NCI-H1417 treated with DMSO at 0.1 percent for 48 hours (cell line): ENCODE measurements around the gene CSPG5.

ENCODE experiments used
- DNase-seq: peaks from one replicate; lab custom pipeline; 2025; lab: John Stamatoyannopoulos, UW

The CSPG5 gene

DNA sequence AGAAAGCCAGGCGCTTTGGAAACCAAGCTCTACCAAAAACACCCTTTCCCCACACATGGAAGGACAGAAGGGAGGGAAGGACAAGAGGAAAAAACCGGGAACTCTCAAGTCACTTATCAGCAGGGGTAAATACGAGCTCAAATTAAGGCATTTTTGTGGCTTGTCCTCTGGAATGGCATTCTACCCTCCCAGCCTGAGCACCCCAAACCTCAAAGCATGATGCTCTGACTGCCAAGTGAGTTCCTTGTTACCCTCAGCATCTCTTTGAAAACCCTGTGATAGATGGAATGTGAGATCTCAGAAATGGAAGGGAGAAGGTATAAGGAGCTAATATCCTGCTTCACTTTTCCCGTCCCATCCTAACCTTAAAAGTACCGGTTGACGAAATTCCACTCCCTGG lies 8.1 kb upstream of the CSPG5 start:
- no peak for DNase-seq

GRCh38 chr3:47583320-47584075 lies 4.8 kb upstream of the CSPG5 start:
- DNase-seq: no peak

DNA sequence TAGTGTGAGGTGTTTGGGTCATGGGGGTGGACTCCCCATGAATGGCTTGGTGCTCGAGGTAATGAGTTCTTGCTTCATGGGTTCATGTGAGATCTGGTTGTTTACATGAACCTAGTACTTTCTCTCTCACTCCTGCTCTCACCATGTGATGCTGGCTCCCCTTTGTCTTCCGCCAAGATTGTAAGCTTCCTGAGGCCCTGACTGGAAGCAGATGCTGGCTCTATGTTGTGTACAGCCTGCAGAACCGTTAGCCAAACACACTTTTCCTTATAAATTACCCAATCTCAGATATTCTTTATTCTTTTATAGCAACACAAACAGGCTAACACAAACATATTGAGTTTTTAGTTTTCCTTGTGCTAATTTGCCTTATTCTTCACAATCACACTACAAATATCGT lies 3.2 kb upstream of the CSPG5 start:
- no peak for DNase-seq

DNA sequence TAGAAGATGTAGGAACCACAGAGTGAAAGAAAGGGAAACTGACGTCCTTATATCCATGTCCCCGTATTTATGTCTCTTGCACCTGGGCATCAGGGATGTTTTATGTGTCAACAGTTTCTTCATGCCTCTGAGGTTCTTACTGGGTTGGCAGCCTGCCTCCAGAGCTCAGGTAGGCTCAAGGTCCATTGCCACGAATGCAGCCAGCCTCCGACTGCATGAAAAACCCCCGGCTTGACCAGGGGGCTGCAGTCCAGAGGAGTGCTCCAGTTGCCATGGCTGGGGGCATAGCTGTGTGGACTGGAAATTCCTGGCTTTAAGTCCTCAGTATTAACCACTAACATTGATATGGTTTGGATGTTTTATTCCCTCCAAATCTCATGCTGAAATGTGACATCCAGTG lies 2.8 kb upstream of the CSPG5 start:
- DNase-seq: no peak

DNA sequence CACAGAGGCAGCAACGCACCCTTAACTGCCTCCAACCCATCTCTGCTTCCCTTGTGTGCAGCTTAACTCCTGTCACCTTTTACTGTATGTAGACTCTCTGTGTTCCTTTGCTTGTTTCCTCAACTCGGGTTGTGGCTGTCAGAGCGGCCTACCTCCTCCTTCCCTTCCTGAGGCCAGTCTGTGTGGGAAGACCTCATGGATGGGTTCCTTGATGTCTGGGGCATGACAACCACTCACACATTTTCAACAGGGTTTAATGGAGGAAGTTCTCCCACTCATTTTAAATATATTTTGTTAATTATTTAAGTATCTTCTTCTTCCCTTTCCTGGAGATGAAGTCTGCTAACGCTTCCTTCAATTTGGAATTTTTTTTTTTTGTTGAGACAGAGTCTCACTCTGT lies 1.8 kb upstream of the CSPG5 start:
- no peak for DNase-seq

DNA sequence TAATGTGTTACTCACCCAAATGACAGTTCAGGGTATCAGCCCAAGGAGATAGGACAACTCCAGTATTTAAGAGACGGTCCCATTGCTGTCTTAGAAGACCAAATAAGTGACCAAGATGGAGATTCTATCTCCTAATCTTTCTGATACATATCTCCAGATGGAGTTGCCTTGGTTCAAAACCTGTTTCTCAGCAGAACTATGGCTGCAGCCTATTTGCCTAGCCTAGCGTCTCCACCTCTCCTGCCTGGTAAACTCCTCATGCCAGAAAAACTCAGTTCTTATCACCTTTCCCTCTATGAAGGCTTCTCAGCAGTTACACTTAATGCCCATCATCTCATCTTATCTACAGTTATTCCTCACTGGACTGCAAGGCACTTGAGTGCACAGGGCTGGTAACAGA lies 1.2 kb upstream of the CSPG5 start:
- no peak for DNase-seq

DNA sequence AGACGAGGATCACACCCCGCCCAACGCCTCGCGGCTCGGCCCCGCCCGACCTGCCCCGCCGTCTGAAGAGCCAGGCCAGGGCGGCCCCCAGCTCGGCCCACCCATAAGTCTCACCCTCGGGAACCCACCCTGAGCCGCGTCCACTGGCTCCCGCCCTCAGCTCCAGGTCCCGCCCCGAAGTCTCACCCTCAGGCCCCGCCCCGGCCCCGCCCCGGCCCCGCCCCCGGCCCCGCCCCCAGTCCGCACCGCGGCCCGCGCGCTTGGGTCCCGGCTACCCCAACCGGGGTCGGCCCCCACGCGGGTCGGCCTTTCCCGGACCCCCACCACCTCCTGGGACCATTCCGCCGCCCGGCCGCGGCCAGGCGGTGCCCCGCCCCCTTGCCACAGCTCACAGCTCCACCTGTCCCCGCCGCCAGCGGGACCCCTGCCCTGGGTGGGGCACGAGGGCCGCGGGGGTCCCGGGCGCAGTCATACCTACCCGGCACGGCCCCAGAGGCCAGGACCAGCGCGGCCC lies 489 bp downstream of the CSPG5 start:
- DNase-seq: no peak

- no peak for DNase-seq
Measured at GRCh38 chr3:47577583-47578118, 1.0 kb downstream of the CSPG5 start.

DNA sequence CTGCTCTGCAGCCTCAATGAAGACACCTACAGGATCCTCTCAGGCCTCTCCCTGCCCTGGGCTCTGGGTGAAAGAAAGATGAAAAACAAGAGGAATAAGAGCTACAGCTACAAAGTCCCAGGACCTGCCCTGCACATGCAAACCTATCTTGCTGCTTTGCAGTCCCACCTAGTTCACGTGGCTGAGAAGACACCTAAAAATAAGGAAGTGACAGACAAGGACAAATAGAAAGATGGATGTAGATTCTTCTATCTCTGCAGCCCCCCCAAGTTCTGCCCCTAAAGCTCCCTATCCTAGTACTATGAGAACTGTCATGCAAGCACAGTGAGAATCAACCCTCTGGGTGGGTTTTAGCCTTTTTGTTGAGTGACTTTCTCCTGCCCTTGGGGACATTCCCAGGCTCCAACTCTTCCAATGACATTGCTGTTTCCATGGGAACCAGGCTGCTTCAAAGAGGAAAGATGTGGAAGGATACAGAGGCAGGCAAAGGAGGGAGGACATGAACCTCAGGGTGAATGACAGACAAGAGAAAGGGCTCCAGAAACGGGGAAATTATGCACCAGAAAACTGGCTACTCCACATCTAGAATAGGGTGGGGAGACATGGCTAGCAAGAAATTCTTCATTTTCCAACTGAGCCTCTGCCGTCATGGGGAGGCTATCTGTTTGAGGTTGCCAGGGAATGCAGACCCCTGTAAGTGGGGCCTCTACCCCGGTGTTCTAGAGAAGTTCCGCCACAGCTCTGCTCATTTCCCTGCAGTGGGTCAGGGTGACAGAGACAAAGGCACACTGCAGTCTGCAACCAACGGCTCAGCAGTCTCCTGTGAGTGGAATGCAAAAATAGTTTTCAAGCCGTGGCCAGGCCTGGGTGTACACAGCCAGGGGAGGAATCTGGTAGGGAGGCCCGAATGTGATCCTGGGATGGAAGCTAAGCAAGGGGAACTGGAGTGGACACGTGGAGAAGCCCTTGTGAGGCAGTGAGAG lies 5.2 kb downstream of the CSPG5 start:
- DNase-seq: no peak

GRCh38 chr3:47571391-47572175 lies 7.1 kb downstream of the CSPG5 start:
- DNase-seq: no peak

- DNase-seq: no peak
Measured at GRCh38 chr3:47568901-47569300, 9.8 kb downstream of the CSPG5 start.

GRCh38 chr3:47567149-47567548 lies 11.5 kb downstream of the CSPG5 start:
- no peak for DNase-seq

GRCh38 chr3:47566667-47567066 lies 12.0 kb downstream of the CSPG5 start:
- no peak for DNase-seq

DNA sequence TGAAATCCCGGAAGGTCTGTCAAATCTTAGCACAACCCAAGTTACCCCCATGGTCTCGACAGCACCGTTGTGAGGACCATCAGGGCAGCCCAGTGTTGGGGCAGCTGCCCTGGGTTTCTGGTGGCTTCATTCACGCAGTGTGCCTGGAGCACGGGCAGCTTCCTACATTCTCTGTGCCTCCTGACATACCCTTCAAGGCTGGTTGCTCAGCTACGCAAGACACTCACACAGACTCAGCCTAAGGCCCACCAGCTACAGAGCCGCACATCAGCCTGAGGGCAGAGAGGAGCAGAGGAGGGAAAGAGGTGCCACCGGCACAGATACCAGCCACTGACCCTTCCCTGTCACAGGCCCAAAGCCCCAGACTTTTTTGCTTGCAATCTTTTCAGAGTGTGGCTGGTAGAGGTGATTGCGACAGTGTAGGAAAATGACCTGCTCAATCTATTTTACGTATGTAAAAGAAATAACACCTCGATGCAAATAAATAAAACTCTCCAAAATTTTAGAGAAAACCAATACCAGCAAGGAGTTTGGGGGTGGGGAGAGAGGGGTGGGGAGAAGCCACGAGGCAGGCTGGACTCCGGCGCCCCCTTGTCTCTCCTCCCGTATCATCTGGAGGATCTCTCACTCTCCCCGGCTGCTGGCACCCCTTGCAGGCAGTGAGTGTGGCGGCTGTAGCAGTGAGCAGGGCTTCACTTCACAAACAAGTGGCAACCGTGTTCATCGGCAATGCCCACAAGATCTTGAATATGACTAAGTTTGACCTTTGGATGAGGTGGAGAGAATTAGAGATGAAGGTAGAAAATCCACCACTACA lies 12.7 kb downstream of the CSPG5 start:
- DNase-seq: no peak

GRCh38 chr3:47556351-47556750 lies 22.3 kb downstream of the CSPG5 start:
- DNase-seq: no peak

GRCh38 chr3:47554335-47554734 lies 24.3 kb downstream of the CSPG5 start:
- DNase-seq: no peak

DNA sequence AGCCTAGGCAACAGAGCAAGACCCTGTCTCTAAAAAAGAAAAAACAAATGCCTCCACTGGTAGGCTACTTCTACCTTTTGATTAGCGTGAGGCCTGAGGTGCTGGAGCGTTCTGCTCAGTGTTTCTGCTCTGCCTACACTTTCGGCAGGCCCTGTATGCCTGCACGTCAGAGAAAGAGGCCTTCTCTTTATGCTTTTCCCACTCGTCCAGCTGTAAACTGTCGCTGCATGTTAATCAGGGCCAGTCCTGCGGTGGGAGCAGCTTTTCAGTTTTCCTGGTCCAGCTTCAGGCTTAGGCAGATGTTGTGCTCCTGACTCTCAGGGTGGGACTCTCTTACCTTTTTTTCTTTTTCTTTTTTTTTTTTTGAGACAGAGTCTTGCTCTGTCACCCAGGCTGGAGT lies 25.3 kb downstream of the CSPG5 start:
- no peak for DNase-seq

DNA sequence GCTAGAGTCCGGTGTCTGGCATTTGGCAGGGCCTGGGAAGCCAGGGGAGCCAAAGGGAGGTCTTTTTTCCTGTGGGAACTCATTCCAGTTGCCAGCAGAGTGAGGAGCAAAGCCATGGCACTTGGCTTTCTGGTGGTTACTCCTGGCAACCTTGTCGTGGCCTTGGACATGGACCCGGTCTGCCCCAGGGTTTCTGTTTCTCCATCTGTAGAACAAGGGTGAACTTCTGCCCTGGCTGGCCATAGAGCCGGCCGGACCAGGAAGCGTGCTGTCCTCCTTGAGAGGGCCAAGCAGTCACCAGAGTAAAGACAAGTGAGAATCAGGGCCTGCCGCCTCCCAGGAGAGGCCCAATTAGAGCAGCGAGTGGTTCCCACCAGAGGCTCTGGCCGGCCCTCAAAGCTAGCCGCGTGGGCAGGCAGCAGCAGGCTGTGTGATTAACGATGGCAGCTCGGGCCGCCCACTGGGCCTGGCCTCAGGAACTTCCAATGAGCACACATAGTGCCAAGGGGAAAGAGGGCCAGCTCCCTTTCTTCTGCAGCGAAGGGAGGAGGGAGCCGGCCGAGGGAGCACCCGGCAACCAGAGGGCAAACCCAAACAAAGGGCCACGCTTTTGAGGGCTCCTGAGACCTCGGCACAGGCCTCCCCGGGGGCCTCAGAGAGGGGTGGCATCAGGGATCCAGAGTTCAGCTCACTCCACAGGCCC lies 36.0 kb downstream of the CSPG5 start:
- DNase-seq: no peak

- DNase-seq: no peak
Measured at GRCh38 chr3:47541583-47542108, 37.0 kb downstream of the CSPG5 start.

GRCh38 chr3:47540281-47540680 lies 38.4 kb downstream of the CSPG5 start:
- no peak for DNase-seq
